Measurements from ENCODE around the gene CEP55. TPM values are rescaled to one million over a fixed set of nuclear protein-coding genes. Genes with fewer than 3 reads are reported as not detected.

The CEP55 gene
- total RNA-seq, 1 experiment from 2014 or later: 17.3 TPM

GRCh38 chr10:93454146-93454545 is 42.3 kb upstream of the CEP55 start (continued):
- TF ChIP-seq ATF2 (CRISPR knock-in tag; IDR thresholded peaks at IDR 0.05; ENCODE audit: borderline replicate concordance, low read depth) (no peak), ZNF317 (CRISPR knock-in tag; IDR thresholded peaks at IDR 0.05; ENCODE audit: borderline replicate concordance, low read depth) (no peak), JAZF1 (CRISPR knock-in tag; IDR thresholded peaks at IDR 0.05) (no peak), ERG (CRISPR knock-in tag; IDR thresholded peaks at IDR 0.05) (no peak)

DNA sequence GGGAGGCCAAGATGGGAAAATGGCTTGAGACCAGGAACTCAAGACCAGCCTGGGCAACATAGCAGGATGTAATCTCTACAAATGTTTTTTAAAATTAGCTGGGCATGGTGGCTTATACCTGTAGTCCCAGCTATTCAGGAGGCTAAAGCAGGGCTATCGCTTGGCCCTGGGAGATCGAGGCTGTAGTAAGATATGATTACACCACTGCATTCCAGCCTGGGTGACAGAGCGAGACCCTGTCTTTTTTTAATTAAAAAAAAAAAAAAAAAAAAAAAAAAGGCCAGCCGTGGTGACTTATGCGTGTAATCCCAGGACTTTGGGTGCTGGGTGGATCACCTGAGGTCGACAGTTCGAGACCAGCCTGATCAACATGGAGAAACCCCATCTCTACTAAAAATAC is 41.7 kb upstream of the CEP55 start:
- Mint-ChIP-seq H3K9me3 (peaks cover 1% of the 10 kb centered on the region; the same call in 1 of the 2 replicates), H3K4me1 (peaks cover 8% of the 10 kb centered on the region; the same call in 1 of the 2 replicates), H3K27ac (no peak overlapping the region), H3K4me3 (no peak overlapping the region), H3K27me3 (ENCODE audit: low read depth) (no peaks in the 10 kb centered on the region), H3K36me3 (no peaks in the 10 kb centered on the region)
- DNase-seq (ENCODE audit: low spot score): no peak
- ChIA-PET CTCF (no interaction called here), POLR2A (no interaction called here)
- ATAC-seq: no peak
- TF ChIP-seq, protein P1, sequence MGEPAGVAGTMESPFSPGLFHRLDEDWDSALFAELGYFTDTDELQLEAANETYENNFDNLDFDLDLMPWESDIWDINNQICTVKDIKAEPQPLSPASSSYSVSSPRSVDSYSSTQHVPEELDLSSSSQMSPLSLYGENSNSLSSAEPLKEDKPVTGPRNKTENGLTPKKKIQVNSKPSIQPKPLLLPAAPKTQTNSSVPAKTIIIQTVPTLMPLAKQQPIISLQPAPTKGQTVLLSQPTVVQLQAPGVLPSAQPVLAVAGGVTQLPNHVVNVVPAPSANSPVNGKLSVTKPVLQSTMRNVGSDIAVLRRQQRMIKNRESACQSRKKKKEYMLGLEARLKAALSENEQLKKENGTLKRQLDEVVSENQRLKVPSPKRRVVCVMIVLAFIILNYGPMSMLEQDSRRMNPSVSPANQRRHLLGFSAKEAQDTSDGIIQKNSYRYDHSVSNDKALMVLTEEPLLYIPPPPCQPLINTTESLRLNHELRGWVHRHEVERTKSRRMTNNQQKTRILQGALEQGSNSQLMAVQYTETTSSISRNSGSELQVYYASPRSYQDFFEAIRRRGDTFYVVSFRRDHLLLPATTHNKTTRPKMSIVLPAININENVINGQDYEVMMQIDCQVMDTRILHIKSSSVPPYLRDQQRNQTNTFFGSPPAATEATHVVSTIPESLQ (CRISPR knock-in tag; IDR thresholded peaks at IDR 0.05): no peak
- TF ChIP-seq, protein P2, sequence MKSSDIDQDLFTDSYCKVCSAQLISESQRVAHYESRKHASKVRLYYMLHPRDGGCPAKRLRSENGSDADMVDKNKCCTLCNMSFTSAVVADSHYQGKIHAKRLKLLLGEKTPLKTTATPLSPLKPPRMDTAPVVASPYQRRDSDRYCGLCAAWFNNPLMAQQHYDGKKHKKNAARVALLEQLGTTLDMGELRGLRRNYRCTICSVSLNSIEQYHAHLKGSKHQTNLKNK (CRISPR knock-in tag; IDR thresholded peaks at IDR 0.05): no peak
- TF ChIP-seq, protein P3, sequence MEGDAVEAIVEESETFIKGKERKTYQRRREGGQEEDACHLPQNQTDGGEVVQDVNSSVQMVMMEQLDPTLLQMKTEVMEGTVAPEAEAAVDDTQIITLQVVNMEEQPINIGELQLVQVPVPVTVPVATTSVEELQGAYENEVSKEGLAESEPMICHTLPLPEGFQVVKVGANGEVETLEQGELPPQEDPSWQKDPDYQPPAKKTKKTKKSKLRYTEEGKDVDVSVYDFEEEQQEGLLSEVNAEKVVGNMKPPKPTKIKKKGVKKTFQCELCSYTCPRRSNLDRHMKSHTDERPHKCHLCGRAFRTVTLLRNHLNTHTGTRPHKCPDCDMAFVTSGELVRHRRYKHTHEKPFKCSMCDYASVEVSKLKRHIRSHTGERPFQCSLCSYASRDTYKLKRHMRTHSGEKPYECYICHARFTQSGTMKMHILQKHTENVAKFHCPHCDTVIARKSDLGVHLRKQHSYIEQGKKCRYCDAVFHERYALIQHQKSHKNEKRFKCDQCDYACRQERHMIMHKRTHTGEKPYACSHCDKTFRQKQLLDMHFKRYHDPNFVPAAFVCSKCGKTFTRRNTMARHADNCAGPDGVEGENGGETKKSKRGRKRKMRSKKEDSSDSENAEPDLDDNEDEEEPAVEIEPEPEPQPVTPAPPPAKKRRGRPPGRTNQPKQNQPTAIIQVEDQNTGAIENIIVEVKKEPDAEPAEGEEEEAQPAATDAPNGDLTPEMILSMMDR (IDR thresholded peaks at IDR 0.05): no peak
- TF ChIP-seq, protein P4, sequence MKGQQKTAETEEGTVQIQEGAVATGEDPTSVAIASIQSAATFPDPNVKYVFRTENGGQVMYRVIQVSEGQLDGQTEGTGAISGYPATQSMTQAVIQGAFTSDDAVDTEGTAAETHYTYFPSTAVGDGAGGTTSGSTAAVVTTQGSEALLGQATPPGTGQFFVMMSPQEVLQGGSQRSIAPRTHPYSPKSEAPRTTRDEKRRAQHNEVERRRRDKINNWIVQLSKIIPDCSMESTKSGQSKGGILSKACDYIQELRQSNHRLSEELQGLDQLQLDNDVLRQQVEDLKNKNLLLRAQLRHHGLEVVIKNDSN (CRISPR knock-in tag; IDR thresholded peaks at IDR 0.05): no peak
- TF ChIP-seq, protein P5, sequence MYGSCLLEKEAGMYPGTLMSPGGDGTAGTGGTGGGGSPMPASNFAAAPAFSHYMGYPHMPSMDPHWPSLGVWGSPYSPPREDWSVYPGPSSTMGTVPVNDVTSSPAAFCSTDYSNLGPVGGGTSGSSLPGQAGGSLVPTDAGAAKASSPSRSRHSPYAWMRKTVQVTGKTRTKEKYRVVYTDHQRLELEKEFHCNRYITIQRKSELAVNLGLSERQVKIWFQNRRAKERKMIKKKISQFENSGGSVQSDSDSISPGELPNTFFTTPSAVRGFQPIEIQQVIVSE (CRISPR knock-in tag; IDR thresholded peaks at IDR 0.05; ENCODE audit: borderline replicate concordance): no peak
- TF ChIP-seq, protein P6, sequence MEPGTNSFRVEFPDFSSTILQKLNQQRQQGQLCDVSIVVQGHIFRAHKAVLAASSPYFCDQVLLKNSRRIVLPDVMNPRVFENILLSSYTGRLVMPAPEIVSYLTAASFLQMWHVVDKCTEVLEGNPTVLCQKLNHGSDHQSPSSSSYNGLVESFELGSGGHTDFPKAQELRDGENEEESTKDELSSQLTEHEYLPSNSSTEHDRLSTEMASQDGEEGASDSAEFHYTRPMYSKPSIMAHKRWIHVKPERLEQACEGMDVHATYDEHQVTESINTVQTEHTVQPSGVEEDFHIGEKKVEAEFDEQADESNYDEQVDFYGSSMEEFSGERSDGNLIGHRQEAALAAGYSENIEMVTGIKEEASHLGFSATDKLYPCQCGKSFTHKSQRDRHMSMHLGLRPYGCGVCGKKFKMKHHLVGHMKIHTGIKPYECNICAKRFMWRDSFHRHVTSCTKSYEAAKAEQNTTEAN (CRISPR knock-in tag; IDR thresholded peaks at IDR 0.05): no peak
- no peak for TF ChIP-seq PRRX2 (CRISPR knock-in tag; IDR thresholded peaks at IDR 0.05)
- TF ChIP-seq ZNF396 (CRISPR knock-in tag; IDR thresholded peaks at IDR 0.05; ENCODE audit: borderline replicate concordance): no peak
- TF ChIP-seq OVOL2 (CRISPR knock-in tag; IDR thresholded peaks at IDR 0.05; ENCODE audit: borderline replicate concordance): no peak
- TF ChIP-seq EMX1 (CRISPR knock-in tag; IDR thresholded peaks at IDR 0.05): no peak
- TF ChIP-seq ATF2 (CRISPR knock-in tag; IDR thresholded peaks at IDR 0.05; ENCODE audit: borderline replicate concordance, low read depth): no peak
- no peak for TF ChIP-seq HMGA2 (CRISPR knock-in tag; IDR thresholded peaks at IDR 0.05)
- TF ChIP-seq ZNF138 (CRISPR knock-in tag; conservative IDR thresholded peaks at IDR 0.05): no peak
- no peak for TF ChIP-seq GRHL2 (CRISPR knock-in tag; IDR thresholded peaks at IDR 0.05; ENCODE audit: insufficient replicate concordance, severe bottlenecking)
- TF ChIP-seq NR2C2 (CRISPR knock-in tag; IDR thresholded peaks at IDR 0.05): no peak
- TF ChIP-seq, protein P7, sequence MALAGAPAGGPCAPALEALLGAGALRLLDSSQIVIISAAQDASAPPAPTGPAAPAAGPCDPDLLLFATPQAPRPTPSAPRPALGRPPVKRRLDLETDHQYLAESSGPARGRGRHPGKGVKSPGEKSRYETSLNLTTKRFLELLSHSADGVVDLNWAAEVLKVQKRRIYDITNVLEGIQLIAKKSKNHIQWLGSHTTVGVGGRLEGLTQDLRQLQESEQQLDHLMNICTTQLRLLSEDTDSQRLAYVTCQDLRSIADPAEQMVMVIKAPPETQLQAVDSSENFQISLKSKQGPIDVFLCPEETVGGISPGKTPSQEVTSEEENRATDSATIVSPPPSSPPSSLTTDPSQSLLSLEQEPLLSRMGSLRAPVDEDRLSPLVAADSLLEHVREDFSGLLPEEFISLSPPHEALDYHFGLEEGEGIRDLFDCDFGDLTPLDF (CRISPR knock-in tag; IDR thresholded peaks at IDR 0.05): no peak
- TF ChIP-seq, protein P8, sequence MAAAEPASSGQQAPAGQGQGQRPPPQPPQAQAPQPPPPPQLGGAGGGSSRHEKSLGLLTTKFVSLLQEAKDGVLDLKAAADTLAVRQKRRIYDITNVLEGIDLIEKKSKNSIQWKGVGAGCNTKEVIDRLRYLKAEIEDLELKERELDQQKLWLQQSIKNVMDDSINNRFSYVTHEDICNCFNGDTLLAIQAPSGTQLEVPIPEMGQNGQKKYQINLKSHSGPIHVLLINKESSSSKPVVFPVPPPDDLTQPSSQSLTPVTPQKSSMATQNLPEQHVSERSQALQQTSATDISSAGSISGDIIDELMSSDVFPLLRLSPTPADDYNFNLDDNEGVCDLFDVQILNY (CRISPR knock-in tag; IDR thresholded peaks at IDR 0.05): no peak
